Central memory CD8-positive, alpha-beta T cell (primary cell): ENCODE data around the gene TMEM139.

ENCODE experiments used
- ATAC-seq: fragments of 150-1000 bp; cut with Tn5 transposase; replicated peaks from 2 replicates; pipeline ENCODE4 v1.10.0; 2022; ENCODE audit warnings: mild to moderate bottlenecking, moderate FRiP score, moderate number of reproducible peaks; ENCODE audit not compliant: poor library complexity, severe bottlenecking; ENCODE audit errors: extremely low read depth
- DNase-seq, 2 donors: peaks; one replicate each; pipeline ENCODE4 v3.0.0; 2021; ENCODE audit warnings: low spot score in 2 of 2
- H3K27ac Mint-ChIP-seq: one replicate; pipeline ENCODE4 v1.8.0; 2022; ENCODE audit warnings: low read depth, mild to moderate bottlenecking, moderate library complexity, mixed read lengths
- H3K27me3 Mint-ChIP-seq: one replicate; pipeline ENCODE4 v1.8.0; 2022; ENCODE audit warnings: mixed read lengths
- H3K36me3 Mint-ChIP-seq: one replicate; pipeline ENCODE4 v1.8.0; 2022; ENCODE audit warnings: mild to moderate bottlenecking, moderate library complexity, mixed read lengths; ENCODE audit not compliant: insufficient read depth
- H3K4me1 Mint-ChIP-seq: one replicate; pipeline ENCODE4 v1.8.0; 2022; ENCODE audit warnings: mixed read lengths
- H3K4me3 Mint-ChIP-seq: one replicate; pipeline ENCODE4 v1.8.0; 2022; ENCODE audit warnings: mild to moderate bottlenecking, moderate library complexity, mixed read lengths
- H3K9me3 Mint-ChIP-seq: one replicate; pipeline ENCODE4 v1.8.0; 2022; ENCODE audit warnings: mixed read lengths

TMEM139 gene

DNA sequence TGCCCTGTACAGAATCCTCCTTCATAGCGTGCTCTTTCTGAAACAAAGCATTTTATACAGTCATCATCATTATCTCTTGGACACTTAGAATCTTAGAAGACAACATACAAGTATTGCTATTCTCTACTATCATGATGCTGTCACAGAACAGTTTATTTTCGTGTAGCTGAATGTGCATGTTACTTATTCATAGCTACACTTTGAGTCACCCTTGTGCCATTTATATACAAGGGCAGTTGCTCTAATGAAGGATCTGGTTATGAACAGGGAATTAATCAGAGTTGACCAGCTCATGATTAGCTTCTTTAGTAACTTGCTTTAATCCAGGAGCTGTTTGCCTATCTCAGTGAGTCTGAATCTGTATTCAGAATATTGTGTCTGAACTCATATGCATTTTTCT, 14.6 kb downstream of the TMEM139 start:
- Mint-ChIP-seq H3K9me3 (no peaks in the 10 kb centered on the region), H3K36me3 (peaks cover 62% of the 10 kb centered on the region), H3K4me1 (peaks cover 28% of the 10 kb centered on the region), H3K4me3 (no peak overlapping the region), H3K27ac (no peak overlapping the region), H3K27me3 (no peaks in the 10 kb centered on the region)
- no peak for DNase-seq
- ATAC-seq: no peak

DNA sequence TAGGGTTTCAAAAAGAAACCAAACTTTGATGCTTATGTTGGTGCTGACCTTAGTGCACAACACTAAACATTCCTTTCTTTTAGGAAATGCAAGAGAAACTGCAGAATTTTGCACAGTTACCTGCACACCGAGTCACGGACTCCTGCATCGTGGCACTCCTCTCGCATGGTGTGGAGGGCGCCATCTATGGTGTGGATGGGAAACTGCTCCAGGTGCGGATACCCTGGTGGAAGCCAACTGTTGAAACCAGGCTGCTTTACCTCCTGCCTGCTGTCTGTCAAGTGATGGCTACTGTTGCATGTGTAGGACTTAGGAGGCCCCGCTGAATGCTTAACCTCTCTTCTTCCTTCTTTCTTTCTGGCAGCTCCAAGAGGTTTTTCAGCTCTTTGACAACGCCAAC, 15.1 kb downstream of the TMEM139 start:
- ATAC-seq: peak; percentile 78
- Mint-ChIP-seq H3K27ac (no peak overlapping the region), H3K9me3 (no peaks in the 10 kb centered on the region), H3K4me3 (no peak overlapping the region), H3K27me3 (no peaks in the 10 kb centered on the region), H3K36me3 (peaks cover 62% of the 10 kb centered on the region), H3K4me1 (peaks cover 24% of the 10 kb centered on the region)
- DNase-seq: peak; percentile 43 to 45

DNA sequence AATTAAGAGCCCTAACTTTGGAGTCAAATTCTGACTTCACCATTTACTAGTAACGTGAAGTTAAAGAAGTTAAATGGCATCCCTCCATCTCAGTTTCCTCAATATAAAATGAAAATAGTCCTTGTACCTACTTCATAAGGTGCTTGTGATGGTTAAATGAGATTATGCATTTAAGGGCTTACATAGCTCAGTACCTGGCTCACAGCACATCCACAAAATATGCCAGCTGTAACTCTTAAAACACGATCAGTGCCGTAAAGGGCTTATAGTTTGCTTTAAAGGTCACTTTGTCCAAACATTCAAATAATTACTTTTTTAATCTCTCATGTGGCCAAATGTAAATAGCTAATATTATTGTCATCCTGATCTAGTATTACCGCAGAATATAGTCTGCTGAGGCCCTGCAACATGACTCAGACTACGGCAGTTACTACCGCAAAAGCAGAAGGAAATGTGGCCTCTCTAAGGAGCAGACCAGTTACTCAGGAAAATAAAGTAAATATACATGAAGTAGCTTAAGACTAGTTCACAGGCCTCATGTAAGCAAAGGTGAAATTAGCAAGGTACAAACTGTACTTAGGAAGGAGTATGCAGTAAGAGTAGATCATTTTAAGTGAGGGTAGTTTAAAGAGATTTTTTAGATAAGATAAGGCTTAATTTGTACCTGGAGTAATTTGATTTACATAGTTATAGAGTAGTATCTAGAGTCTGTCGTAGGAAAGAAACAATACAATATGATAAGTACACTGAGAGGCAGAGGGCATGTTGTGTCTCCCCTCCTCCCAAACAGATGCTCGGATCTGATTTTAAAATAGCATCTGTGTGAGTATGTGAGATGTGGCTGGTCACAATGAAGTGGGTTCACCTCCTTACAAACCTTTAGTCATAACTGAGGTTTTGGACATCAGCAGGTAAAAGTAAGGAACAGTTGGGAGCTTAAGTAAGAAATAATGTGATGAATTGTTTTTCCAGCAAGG, 16.5 kb downstream of the TMEM139 start:
- H3K4me3 Mint-ChIP-seq: no peak overlapping the region
- no peaks in the 10 kb centered on the region for H3K9me3 Mint-ChIP-seq
- H3K4me1 Mint-ChIP-seq: peaks cover 25% of the 10 kb centered on the region
- H3K36me3 Mint-ChIP-seq: peaks cover 60% of the 10 kb centered on the region
- DNase-seq: no peak
- no peak for ATAC-seq
- peak overlapping the region; percentile 29 for H3K27ac Mint-ChIP-seq
- no peaks in the 10 kb centered on the region for H3K27me3 Mint-ChIP-seq

DNA sequence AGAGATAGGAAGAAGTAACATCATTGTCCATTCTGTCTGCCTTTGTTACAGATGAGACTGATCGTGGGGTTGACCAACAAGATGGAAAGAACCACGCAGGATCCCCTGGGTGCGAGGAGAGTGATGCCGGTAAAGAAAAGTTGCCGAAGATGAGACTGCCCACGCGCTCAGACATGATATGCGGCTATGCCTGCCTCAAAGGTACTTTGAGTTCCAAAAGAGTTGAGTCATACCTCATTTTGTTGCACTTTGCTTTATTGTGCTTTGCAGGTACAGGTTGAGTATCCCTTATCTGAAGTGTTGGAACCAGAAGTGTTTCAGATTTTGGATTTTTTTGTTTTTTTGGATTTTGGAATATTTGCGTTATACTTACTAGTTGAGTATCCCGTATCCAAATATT, 19.0 kb downstream of the TMEM139 start:
- DNase-seq: no peak
- no peaks in the 10 kb centered on the region for H3K27me3 Mint-ChIP-seq
- no peak overlapping the region for H3K4me3 Mint-ChIP-seq
- H3K36me3 Mint-ChIP-seq: peaks cover 54% of the 10 kb centered on the region
- H3K9me3 Mint-ChIP-seq: no peaks in the 10 kb centered on the region
- H3K27ac Mint-ChIP-seq: no peak overlapping the region
- no peak for ATAC-seq
- peaks cover 28% of the 10 kb centered on the region for H3K4me1 Mint-ChIP-seq

DNA sequence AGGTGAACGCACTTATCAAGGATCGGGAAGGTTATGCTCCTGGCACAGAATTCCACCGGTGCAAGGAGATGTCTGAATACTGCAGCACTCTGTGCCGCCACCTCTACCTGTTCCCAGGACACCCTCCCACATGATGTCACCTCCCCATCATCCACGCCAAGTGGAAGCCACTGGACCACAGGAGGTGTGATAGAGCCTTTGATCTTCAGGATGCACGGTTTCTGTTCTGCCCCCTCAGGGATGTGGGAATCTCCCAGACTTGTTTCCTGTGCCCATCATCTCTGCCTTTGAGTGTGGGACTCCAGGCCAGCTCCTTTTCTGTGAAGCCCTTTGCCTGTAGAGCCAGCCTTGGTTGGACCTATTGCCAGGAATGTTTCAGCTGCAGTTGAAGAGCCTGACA, 20.2 kb downstream of the TMEM139 start:
- ATAC-seq (no peak), DNase-seq (no peak)
- Mint-ChIP-seq H3K4me3 (no peak overlapping the region), H3K36me3 (peaks cover 51% of the 10 kb centered on the region), H3K9me3 (no peaks in the 10 kb centered on the region), H3K27me3 (no peaks in the 10 kb centered on the region), H3K27ac (peak overlapping the region; percentile 21), H3K4me1 (peaks cover 21% of the 10 kb centered on the region)

DNA sequence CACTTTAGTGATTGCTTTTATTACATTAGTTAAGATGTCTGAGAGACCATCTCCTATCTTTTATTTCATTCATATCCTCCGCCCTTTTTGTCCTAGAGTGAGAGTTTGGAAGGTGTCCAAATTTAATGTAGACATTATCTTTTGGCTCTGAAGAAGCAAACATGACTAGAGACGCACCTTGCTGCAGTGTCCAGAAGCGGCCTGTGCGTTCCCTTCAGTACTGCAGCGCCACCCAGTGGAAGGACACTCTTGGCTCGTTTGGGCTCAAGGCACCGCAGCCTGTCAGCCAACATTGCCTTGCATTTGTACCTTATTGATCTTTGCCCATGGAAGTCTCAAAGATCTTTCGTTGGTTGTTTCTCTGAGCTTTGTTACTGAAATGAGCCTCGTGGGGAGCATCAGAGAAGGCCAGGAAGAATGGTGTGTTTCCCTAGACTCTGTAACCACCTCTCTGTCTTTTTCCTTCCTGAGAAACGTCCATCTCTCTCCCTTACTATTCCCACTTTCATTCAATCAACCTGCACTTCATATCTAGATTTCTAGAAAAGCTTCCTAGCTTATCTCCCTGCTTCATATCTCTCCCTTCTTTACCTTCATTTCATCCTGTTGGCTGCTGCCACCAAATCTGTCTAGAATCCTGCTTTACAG, 20.8 kb downstream of the TMEM139 start:
- H3K4me1 Mint-ChIP-seq: peaks cover 27% of the 10 kb centered on the region
- ATAC-seq (no peak), DNase-seq (peak; percentile 32 to 65)
- no peak overlapping the region for H3K4me3 Mint-ChIP-seq
- peaks cover 51% of the 10 kb centered on the region for H3K36me3 Mint-ChIP-seq
- H3K27me3 Mint-ChIP-seq: no peaks in the 10 kb centered on the region
- H3K9me3 Mint-ChIP-seq: no peaks in the 10 kb centered on the region
- H3K27ac Mint-ChIP-seq: peak overlapping the region; percentile 21

DNA sequence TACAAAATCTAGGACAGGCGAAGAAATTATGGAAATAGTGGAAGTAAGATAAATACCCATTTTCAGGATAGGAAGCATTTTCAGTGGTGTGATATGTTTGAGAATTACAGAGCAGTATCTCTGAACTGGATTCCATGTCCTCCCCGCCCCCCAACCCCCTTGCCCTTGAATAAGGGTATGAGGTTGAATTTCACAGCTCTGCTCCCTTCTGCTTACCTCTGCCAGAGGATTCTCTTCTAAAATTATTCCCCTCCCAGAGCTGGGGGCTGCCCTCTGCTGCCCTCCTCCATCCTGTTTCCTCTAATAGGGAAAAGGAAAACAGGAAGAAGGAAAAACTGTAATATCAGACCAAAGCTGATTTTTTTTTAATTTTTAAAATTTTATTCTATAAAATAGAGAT, 23.9 kb downstream of the TMEM139 start:
- no peak overlapping the region for H3K4me3 Mint-ChIP-seq
- H3K36me3 Mint-ChIP-seq: peaks cover 36% of the 10 kb centered on the region
- H3K9me3 Mint-ChIP-seq: no peaks in the 10 kb centered on the region
- no peak overlapping the region for H3K27ac Mint-ChIP-seq
- ATAC-seq: no peak
- DNase-seq: no peak
- no peaks in the 10 kb centered on the region for H3K27me3 Mint-ChIP-seq
- peaks cover 41% of the 10 kb centered on the region for H3K4me1 Mint-ChIP-seq

DNA sequence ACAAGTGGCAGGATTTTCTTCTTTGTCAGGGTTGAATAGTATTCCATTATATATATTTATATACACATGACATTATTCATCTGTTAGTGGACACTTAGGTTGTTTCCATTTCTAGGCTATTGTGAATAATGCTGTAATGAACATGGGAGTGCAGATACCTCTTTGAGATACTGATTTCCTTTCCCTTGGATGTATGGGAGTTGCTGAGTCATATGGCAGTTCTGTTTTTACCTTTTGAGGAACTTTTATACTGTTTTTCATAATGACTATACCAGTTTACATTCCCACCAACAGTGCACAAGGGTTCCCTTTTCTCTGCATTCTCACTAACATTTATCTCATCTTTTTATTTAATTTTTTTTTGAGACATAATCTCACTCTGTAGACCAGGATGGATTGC, 29.4 kb downstream of the TMEM139 start:
- Mint-ChIP-seq H3K27me3 (no peaks in the 10 kb centered on the region), H3K4me1 (peaks cover 26% of the 10 kb centered on the region), H3K36me3 (peaks cover 5% of the 10 kb centered on the region), H3K27ac (no peak overlapping the region), H3K4me3 (no peak overlapping the region), H3K9me3 (no peaks in the 10 kb centered on the region)
- no peak for ATAC-seq
- no peak for DNase-seq

DNA sequence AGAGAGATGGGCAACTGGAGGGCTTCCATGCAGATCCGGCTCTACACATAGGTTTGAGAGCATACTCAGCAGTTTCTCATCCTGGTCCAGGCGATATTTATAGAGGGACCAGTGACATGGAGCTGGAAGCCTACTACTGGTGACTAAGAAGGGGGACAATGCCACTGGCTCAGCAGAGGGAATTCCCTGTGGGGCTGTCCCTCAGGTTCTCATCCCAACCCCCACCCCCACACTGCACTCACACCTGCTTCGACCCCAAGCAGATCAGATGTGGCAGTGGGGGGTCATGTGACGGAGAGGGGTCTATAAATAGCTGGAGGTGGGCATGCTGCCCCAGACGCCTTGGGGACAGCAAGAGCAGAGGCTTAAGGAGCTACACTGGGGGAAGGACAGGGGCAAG, 31.0 kb downstream of the TMEM139 start, which contains the start of gene CLCN1:
CLCN1 (plus strand) TSS at position 336 of the 400 bp plus-strand sequence. CDS start 102 bp downstream, outside the sequence.
- DNase-seq (no peak), ATAC-seq (no peak)
- no peak within 1 kb of the TSS for H3K4me3 Mint-ChIP-seq
- H3K27ac Mint-ChIP-seq: no peak within 1 kb of the TSS
- H3K4me1 Mint-ChIP-seq: peaks cover 16% of the 10 kb centered on the region
- H3K27me3 Mint-ChIP-seq: no peaks in the 10 kb centered on the region
- peaks cover 6% of the 10 kb centered on the region for H3K36me3 Mint-ChIP-seq
- H3K9me3 Mint-ChIP-seq: no peaks in the 10 kb centered on the region

DNA sequence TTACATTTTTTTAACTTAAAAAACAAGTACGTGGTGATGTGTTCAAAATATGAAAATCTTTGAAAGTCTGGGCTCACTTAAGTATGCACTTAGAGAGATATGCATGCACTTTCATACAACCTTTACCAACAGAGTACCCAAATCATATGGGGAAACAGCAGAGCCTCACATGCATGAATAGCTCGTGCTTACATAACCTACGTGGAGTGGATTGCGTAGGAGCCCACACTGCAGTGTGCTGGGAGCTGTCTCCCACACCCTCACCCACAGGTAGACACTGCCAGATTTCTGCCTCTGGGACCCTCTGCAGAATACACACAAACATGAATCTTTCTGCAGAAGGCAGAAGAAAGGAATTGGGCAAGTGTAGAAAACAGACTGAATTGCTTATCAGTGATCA, 31.7 kb downstream of the TMEM139 start:
- DNase-seq: no peak
- ATAC-seq: no peak

DNA sequence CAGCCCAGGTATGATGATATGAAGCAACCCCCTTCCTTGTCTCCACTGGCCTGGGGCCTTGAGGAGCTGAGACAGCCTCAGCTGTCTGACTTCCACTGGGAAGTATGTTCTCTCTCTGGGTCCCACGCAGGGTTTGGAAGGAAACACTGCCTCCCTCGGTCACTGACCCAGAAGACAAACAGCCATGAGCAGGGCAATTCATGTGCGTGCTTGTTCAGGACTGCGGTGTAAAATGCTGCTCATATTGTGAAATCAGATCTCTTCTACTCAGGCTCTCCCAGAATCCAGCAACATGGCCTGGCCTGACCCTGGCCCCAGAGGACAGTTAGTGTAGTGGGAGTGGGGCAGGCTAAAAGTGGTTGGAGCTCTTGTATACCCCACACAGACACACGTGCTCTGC, 33.9 kb downstream of the TMEM139 start:
- Mint-ChIP-seq H3K27ac (no peak overlapping the region), H3K9me3 (no peaks in the 10 kb centered on the region)
- DNase-seq: no peak

More for the DNA sequence above, 31.7 kb downstream of the TMEM139 start:
- H3K27me3 Mint-ChIP-seq: no peaks in the 10 kb centered on the region
- no peak overlapping the region for H3K27ac Mint-ChIP-seq
- H3K4me3 Mint-ChIP-seq: no peak overlapping the region
- no peaks in the 10 kb centered on the region for H3K9me3 Mint-ChIP-seq
- H3K4me1 Mint-ChIP-seq: peaks cover 10% of the 10 kb centered on the region
- H3K36me3 Mint-ChIP-seq: peaks cover 4% of the 10 kb centered on the region

DNA sequence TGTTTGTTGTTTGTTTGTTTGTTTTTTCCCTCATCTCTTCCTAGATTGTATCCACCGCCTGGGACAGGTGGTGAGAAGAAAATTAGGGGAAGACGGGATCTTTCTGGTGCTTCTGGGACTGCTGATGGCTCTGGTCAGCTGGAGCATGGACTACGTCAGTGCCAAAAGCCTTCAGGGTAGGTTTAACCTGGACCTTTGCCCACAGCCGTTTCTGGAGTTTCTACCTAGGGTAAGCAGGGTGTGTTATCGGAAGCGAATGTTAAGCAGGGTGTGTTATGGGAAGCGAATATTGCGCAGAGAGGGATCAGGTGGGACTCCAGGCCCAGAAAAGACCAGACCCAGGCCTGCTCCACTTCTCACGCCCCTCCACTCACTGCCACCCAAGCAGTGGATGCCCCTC, 35.9 kb downstream of the TMEM139 start:
- peaks cover 15% of the 10 kb centered on the region for H3K4me1 Mint-ChIP-seq
- H3K27ac Mint-ChIP-seq: no peak overlapping the region
- no peaks in the 10 kb centered on the region for H3K9me3 Mint-ChIP-seq
- no peak for ATAC-seq
- no peak for DNase-seq
- peaks cover 4% of the 10 kb centered on the region for H3K36me3 Mint-ChIP-seq
- no peaks in the 10 kb centered on the region for H3K27me3 Mint-ChIP-seq
- H3K4me3 Mint-ChIP-seq: no peak overlapping the region

More for the DNA sequence above, 33.9 kb downstream of the TMEM139 start:
- no peak for ATAC-seq
- no peak overlapping the region for H3K4me3 Mint-ChIP-seq
- H3K36me3 Mint-ChIP-seq: peaks cover 4% of the 10 kb centered on the region
- H3K4me1 Mint-ChIP-seq: peaks cover 5% of the 10 kb centered on the region
- no peaks in the 10 kb centered on the region for H3K27me3 Mint-ChIP-seq

DNA sequence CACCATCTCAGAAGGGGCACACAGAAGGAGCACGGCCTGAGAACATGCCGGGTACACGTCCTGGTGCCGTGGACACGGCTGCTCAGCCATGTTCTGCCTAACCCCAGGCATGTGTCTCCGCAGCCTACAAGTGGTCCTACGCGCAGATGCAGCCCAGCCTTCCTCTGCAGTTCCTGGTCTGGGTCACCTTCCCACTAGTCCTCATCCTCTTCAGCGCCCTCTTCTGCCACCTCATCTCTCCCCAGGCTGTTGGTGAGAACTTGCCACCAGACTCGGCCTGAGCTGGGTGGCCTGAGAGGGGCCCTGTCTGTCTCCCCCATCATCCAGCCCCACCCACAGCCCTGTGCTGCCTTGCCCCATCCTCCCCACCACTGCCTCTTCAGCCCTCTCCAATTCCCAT, 36.5 kb downstream of the TMEM139 start:
- ATAC-seq (no peak), DNase-seq (no peak)
- no peak overlapping the region for H3K4me3 Mint-ChIP-seq
- no peaks in the 10 kb centered on the region for H3K9me3 Mint-ChIP-seq
- peaks cover 4% of the 10 kb centered on the region for H3K36me3 Mint-ChIP-seq
- peaks cover 18% of the 10 kb centered on the region for H3K4me1 Mint-ChIP-seq
- no peak overlapping the region for H3K27ac Mint-ChIP-seq
- no peaks in the 10 kb centered on the region for H3K27me3 Mint-ChIP-seq
